ENCODE data around the gene DYNLT5. TPM values are rescaled to one million over a fixed set of nuclear protein-coding genes. Genes with fewer than 3 reads are reported as not detected.

DYNLT5 gene
- total RNA-seq, 1 experiment from 2014 or later, result 0.83 TPM

DNA sequence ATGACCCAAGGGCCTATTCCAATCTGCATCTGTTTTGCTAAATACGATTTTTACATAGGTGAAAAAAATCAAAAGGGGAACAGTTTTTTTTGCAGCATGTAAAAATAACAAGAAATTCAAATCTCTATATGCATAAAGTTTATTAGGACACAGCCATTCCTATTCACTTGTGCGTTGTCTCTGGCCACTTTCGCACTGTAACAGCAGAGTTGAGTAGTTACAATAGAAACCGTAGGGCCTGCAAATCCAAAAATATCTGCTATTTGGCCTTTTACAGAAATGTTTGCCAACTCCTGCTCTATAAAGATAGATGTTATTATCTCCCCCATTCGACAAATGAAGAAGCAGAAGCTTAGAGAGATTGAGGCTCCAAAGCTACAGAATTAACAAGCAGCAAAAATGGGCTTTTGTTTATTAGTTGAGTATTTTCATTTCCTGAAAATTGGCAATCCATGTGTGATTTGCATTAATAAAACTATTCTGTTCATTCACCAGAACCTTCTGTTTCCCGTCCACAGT, 5.5 kb downstream of the DYNLT5 start:
- H3K23me2 ChIP-seq (ENCODE audit: insufficient read length, low read depth, low read length, poor library complexity, severe bottlenecking), result peaks cover 3% of the 10 kb centered on the region
- no peaks in the 10 kb centered on the region; a peak in 1 of 7 replicates for H3K36me3 Mint-ChIP-seq (ENCODE audit: insufficient read depth in 1 of 3, low read depth in 3 of 3)
- no peak overlapping the region for H2BK5ac ChIP-seq (ENCODE audit: insufficient read length, low read length)
- H3K4ac ChIP-seq (ENCODE audit: low read depth, low read length), result no peak overlapping the region
- H4K8ac ChIP-seq (replicated peaks; ENCODE audit: insufficient read length, low read depth, low read length), result no peak overlapping the region
- no peaks in the 10 kb centered on the region for H3K79me1 ChIP-seq (ENCODE audit: insufficient read depth, low read depth, low read length, poor library complexity, severe bottlenecking)
- no peak overlapping the region for H3K4me3 Mint-ChIP-seq
- H2AFZ ChIP-seq (ENCODE audit: low read length), result no peak overlapping the region
- H3K18ac ChIP-seq (ENCODE audit: insufficient read length, low read depth, low read length), result no peak overlapping the region
- no peaks in the 10 kb centered on the region for H3K9me3 Mint-ChIP-seq
- no peak overlapping the region for H2BK15ac ChIP-seq (ENCODE audit: low read depth, low read length)
- H3K9ac ChIP-seq (ENCODE audit: extremely low read depth, insufficient read length, low read length), result no peak overlapping the region
- no peak overlapping the region for H4K91ac ChIP-seq (ENCODE audit: insufficient read length, low read depth, low read length)
- no peak overlapping the region for H3T11ph ChIP-seq (ENCODE audit: low read length)
- H3K23ac ChIP-seq (ENCODE audit: insufficient read length, low read depth, low read length), result no peak overlapping the region
- H2BK120ac ChIP-seq (ENCODE audit: low read depth, low read length, poor library complexity, severe bottlenecking), result no peak overlapping the region
- no peak overlapping the region for H2AK5ac ChIP-seq (ENCODE audit: insufficient read length, low read length)
- no CpG with 5 or more reads among the region's 6 CpGs for WGBS (ENCODE audit: extremely low coverage, insufficient read length, low lambda C conversion rate)
- no peaks in the 10 kb centered on the region; the same call in 1 of the 2 replicates for H3K27me3 ChIP-seq (ENCODE audit: insufficient read depth, low read length)
- no peak overlapping the region for H3K27ac Mint-ChIP-seq
- H3K4me1 Mint-ChIP-seq, result peaks cover 3% of the 10 kb centered on the region in 2 experiments; a peak in 2 of 4 replicates
- H2BK12ac ChIP-seq (ENCODE audit: insufficient read length, low read depth, low read length), result no peak overlapping the region
- no peak overlapping the region for H3K14ac ChIP-seq (ENCODE audit: insufficient read depth, low read length)
- no peaks in the 10 kb centered on the region for H4K20me1 ChIP-seq (ENCODE audit: control insufficient read depth, insufficient read depth, insufficient read length)
- peaks cover 6% of the 10 kb centered on the region for H3K27me3 Mint-ChIP-seq (ENCODE audit: low read depth)
- TF ChIP-seq, protein P1, sequence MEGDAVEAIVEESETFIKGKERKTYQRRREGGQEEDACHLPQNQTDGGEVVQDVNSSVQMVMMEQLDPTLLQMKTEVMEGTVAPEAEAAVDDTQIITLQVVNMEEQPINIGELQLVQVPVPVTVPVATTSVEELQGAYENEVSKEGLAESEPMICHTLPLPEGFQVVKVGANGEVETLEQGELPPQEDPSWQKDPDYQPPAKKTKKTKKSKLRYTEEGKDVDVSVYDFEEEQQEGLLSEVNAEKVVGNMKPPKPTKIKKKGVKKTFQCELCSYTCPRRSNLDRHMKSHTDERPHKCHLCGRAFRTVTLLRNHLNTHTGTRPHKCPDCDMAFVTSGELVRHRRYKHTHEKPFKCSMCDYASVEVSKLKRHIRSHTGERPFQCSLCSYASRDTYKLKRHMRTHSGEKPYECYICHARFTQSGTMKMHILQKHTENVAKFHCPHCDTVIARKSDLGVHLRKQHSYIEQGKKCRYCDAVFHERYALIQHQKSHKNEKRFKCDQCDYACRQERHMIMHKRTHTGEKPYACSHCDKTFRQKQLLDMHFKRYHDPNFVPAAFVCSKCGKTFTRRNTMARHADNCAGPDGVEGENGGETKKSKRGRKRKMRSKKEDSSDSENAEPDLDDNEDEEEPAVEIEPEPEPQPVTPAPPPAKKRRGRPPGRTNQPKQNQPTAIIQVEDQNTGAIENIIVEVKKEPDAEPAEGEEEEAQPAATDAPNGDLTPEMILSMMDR (conservative IDR thresholded peaks at IDR 0.05), result no peak
- no peaks in the 10 kb centered on the region for H3K9me3 ChIP-seq (ENCODE audit: control insufficient read depth, low read depth, low read length)
- H3K4me1 ChIP-seq (ENCODE audit: insufficient read depth, low read length), result no peaks in the 10 kb centered on the region
- DNase-seq, result no peak
- H3K56ac ChIP-seq (ENCODE audit: insufficient read length, low read depth, low read length), result no peak overlapping the region
- no peak overlapping the region for H4K5ac ChIP-seq (ENCODE audit: insufficient read length, low read depth, low read length)
- H3K4me2 ChIP-seq (ENCODE audit: insufficient read depth, insufficient read length, low read length), result no peak overlapping the region
- H2BK20ac ChIP-seq (ENCODE audit: low read depth, low read length, poor library complexity, severe bottlenecking), result no peak overlapping the region
- no peaks in the 10 kb centered on the region for H3K79me2 ChIP-seq (ENCODE audit: insufficient read depth, low read length)
- H3K27ac ChIP-seq (ENCODE audit: insufficient read length, low read depth, low read length), result no peak overlapping the region
